ENCODE results near the gene WDR54.

WDR54 gene

GRCh38 chr2:74454654-74455511 is 33.4 kb downstream of the WDR54 start, which contains the start of gene INO80B:
Gene INO80B (plus strand): TSS chr2:74455087. CDS start chr2:74455117, 30 bp downstream.
- ChIA-PET CTCF (interaction anchor here (0.6 to 1.4 kb wide), 8 partner anchors 12 to 225 kb away, joined by 3 read pairs; partner anchors contain the start of gene MRPL53), POLR2A (interaction anchor here (0.8 to 2.0 kb wide), 11 partner anchors 11 to 718 kb away, joined by 3 to 14 read pairs (median 5); partner anchors contain the start of genes AUP1, CCDC142, HTRA2 and MRPL53)
- peaks cover 0 to 4% of the 10 kb centered on the region in 2 experiments; a peak in 1 of 3 replicates for H3K36me3 ChIP-seq (ENCODE audit: control insufficient read depth in 2 of 2, insufficient read depth in 1 of 2, low read length in 2 of 2)
- no peak within 1 kb of the TSS for H3K27ac ChIP-seq (ENCODE audit: extremely low read depth, low read depth, low read length)
- peak within 1 kb of the TSS; percentile 64 for H3K4me3 ChIP-seq (ENCODE audit: low read depth, low read length)
- H3K4me1 ChIP-seq (ENCODE audit: control insufficient read depth, insufficient read depth, low read length) = peaks cover 5% of the 10 kb centered on the region
- no peaks in the 10 kb centered on the region for H3K9me3 ChIP-seq (ENCODE audit: control insufficient read depth, insufficient read depth, low read depth, low read length)
- TF ChIP-seq, protein P1, sequence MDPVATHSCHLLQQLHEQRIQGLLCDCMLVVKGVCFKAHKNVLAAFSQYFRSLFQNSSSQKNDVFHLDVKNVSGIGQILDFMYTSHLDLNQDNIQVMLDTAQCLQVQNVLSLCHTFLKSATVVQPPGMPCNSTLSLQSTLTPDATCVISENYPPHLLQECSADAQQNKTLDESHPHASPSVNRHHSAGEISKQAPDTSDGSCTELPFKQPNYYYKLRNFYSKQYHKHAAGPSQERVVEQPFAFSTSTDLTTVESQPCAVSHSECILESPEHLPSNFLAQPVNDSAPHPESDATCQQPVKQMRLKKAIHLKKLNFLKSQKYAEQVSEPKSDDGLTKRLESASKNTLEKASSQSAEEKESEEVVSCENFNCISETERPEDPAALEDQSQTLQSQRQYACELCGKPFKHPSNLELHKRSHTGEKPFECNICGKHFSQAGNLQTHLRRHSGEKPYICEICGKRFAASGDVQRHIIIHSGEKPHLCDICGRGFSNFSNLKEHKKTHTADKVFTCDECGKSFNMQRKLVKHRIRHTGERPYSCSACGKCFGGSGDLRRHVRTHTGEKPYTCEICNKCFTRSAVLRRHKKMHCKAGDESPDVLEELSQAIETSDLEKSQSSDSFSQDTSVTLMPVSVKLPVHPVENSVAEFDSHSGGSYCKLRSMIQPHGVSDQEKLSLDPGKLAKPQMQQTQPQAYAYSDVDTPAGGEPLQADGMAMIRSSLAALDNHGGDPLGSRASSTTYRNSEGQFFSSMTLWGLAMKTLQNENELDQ (tag by site-specific recombination; IDR thresholded peaks at IDR 0.05; ENCODE audit: low read depth) = no peak
- TF ChIP-seq, protein P2, sequence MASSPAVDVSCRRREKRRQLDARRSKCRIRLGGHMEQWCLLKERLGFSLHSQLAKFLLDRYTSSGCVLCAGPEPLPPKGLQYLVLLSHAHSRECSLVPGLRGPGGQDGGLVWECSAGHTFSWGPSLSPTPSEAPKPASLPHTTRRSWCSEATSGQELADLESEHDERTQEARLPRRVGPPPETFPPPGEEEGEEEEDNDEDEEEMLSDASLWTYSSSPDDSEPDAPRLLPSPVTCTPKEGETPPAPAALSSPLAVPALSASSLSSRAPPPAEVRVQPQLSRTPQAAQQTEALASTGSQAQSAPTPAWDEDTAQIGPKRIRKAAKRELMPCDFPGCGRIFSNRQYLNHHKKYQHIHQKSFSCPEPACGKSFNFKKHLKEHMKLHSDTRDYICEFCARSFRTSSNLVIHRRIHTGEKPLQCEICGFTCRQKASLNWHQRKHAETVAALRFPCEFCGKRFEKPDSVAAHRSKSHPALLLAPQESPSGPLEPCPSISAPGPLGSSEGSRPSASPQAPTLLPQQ (tag by site-specific recombination; IDR thresholded peaks at IDR 0.05) = peak; percentile 79
- TF ChIP-seq ZBTB17 (tag by site-specific recombination; IDR thresholded peaks at IDR 0.05) (peak; percentile 96), ZNF514 (tag by site-specific recombination; IDR thresholded peaks at IDR 0.05) (no peak), ZNF664 (tag by site-specific recombination; IDR thresholded peaks at IDR 0.05) (no peak; the same call in 1 of the 2 replicates), ZNF473 (tag by site-specific recombination; IDR thresholded peaks at IDR 0.05) (no peak), ZNF585B (tag by site-specific recombination; IDR thresholded peaks at IDR 0.05) (no peak), ZNF394 (tag by site-specific recombination; IDR thresholded peaks at IDR 0.05; ENCODE audit: borderline replicate concordance) (peak; percentile 88), MZF1 (tag by site-specific recombination; IDR thresholded peaks at IDR 0.05; ENCODE audit: borderline replicate concordance) (no peak), ZNF549 (tag by site-specific recombination; IDR thresholded peaks at IDR 0.05) (no peak), WT1 (tag by site-specific recombination; IDR thresholded peaks at IDR 0.05) (peak; percentile 28; the same call in 1 of the 2 replicates), HOXC10 (CRISPR knock-in tag; IDR thresholded peaks at IDR 0.05) (no peak), SETDB1 (IDR thresholded peaks at IDR 0.05; ENCODE audit: insufficient read length, low read length) (peak; percentile 32), ZBTB44 (tag by site-specific recombination; IDR thresholded peaks at IDR 0.05) (peak; percentile 56; the same call in 1 of the 2 replicates), ZNF677 (tag by site-specific recombination; IDR thresholded peaks at IDR 0.05) (no peak), ZNF600 (tag by site-specific recombination; IDR thresholded peaks at IDR 0.05) (no peak), ZNF211 (tag by site-specific recombination; IDR thresholded peaks at IDR 0.05; ENCODE audit: low read depth) (no peak), ZNF596 (tag by site-specific recombination; IDR thresholded peaks at IDR 0.05) (no peak), ZNF292 (tag by site-specific recombination; IDR thresholded peaks at IDR 0.05; ENCODE audit: borderline replicate concordance, low read depth) (no peak), ZNF843 (tag by site-specific recombination; IDR thresholded peaks at IDR 0.05) (peak; percentile 61; the same call in 1 of the 2 replicates)
- TF ChIP-seq, protein P3, sequence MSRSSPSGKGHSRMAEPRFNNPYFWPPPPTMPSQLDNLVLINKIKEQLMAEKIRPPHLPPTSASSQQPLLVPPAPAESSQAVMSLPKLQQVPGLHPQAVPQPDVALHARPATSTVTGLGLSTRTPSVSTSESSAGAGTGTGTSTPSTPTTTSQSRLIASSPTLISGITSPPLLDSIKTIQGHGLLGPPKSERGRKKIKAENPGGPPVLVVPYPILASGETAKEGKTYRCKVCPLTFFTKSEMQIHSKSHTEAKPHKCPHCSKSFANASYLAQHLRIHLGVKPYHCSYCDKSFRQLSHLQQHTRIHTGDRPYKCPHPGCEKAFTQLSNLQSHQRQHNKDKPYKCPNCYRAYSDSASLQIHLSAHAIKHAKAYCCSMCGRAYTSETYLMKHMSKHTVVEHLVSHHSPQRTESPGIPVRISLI (tag by site-specific recombination; IDR thresholded peaks at IDR 0.05) = peak; percentile 48; the same call in 1 of the 2 replicates
- TF ChIP-seq, protein P4, sequence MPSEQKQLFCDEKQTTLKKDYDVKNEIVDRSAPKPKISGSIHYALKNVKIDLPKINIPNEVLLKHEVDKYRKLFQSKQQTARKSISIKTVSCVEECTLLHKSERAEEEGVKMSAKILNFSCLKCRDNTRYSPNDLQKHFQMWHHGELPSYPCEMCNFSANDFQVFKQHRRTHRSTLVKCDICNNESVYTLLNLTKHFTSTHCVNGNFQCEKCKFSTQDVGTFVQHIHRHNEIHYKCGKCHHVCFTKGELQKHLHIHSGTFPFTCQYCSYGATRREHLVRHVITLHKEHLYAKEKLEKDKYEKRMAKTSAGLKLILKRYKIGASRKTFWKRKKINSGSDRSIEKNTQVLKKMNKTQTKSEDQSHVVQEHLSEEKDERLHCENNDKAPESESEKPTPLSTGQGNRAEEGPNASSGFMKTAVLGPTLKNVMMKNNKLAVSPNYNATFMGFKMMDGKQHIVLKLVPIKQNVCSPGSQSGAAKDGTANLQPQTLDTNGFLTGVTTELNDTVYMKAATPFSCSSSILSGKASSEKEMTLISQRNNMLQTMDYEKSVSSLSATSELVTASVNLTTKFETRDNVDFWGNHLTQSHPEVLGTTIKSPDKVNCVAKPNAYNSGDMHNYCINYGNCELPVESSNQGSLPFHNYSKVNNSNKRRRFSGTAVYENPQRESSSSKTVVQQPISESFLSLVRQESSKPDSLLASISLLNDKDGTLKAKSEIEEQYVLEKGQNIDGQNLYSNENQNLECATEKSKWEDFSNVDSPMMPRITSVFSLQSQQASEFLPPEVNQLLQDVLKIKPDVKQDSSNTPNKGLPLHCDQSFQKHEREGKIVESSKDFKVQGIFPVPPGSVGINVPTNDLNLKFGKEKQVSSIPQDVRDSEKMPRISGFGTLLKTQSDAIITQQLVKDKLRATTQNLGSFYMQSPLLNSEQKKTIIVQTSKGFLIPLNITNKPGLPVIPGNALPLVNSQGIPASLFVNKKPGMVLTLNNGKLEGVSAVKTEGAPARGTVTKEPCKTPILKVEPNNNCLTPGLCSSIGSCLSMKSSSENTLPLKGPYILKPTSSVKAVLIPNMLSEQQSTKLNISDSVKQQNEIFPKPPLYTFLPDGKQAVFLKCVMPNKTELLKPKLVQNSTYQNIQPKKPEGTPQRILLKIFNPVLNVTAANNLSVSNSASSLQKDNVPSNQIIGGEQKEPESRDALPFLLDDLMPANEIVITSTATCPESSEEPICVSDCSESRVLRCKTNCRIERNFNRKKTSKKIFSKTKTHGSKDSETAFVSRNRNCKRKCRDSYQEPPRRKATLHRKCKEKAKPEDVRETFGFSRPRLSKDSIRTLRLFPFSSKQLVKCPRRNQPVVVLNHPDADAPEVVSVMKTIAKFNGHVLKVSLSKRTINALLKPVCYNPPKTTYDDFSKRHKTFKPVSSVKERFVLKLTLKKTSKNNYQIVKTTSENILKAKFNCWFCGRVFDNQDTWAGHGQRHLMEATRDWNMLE (tag by site-specific recombination; conservative IDR thresholded peaks at IDR 0.05; ENCODE audit: low read depth) = peak; percentile 86
